Liver (tissue), 9 donors: ENCODE data around the gene MS4A8. TPM values are rescaled to one million over a fixed set of nuclear protein-coding genes. Genes with fewer than 3 reads are reported as not detected.
"Not testable (repeated sequence)": the region's sequence is repeated elsewhere in the genome, so short reads cannot be mapped to it uniquely, and the experiment has no call there.

Source experiments
- DNase-seq: peaks from one replicate; pipeline ENCODE4 v3.0.0-alpha.2; 2017; ENCODE audit warnings: low spot score
- H3K27ac ChIP-seq, 2 donors: one replicate each; pipeline ENCODE4 v1.7.0; 2013; ENCODE audit warnings: inconsistent platforms in 2 of 2, low read length in 2 of 2, control low read depth in 1 of 2, low read depth in 1 of 2, mild to moderate bottlenecking in 1 of 2
- H3K27me3 ChIP-seq, 4 donors: one replicate each; pipeline versions ENCODE4 v1.6.1 to v1.7.0; 2013; ENCODE audit warnings: low read length in 3 of 4, inconsistent platforms in 1 of 4, mild to moderate bottlenecking in 1 of 4, moderate library complexity in 1 of 4; ENCODE audit not compliant: control insufficient read depth in 4 of 4, insufficient read depth in 4 of 4
- H3K36me3 ChIP-seq, 4 donors: one replicate each; pipeline versions ENCODE4 v1.6.1 to v1.7.0; 2013; ENCODE audit warnings: low read length in 3 of 4, mild to moderate bottlenecking in 3 of 4, low read depth in 1 of 4, moderate library complexity in 1 of 4; ENCODE audit not compliant: control insufficient read depth in 4 of 4, insufficient read depth in 3 of 4
- H3K4me1 ChIP-seq, 4 donors: one replicate each; pipeline versions ENCODE4 v1.6.1 to v1.7.0; 2013; ENCODE audit warnings: low read length in 3 of 4, mild to moderate bottlenecking in 3 of 4, moderate library complexity in 1 of 4; ENCODE audit not compliant: control insufficient read depth in 4 of 4, insufficient read depth in 4 of 4
- H3K4me3 ChIP-seq, 3 donors: one replicate each; pipeline versions ENCODE4 v1.6.1 to v1.7.0; 2013; ENCODE audit warnings: low read length in 3 of 3, control low read depth in 1 of 3, low read depth in 1 of 3, mild to moderate bottlenecking in 1 of 3
- H3K9ac ChIP-seq, 2 donors: one replicate each; pipeline ENCODE4 v1.7.0; 2013; ENCODE audit warnings: low read length in 2 of 2, mild to moderate bottlenecking in 2 of 2, moderate library complexity in 2 of 2, control low read depth in 1 of 2, low read depth in 1 of 2
- H3K9me3 ChIP-seq, 4 donors: one replicate each; pipeline versions ENCODE4 v1.6.1 to v1.7.0; 2013; ENCODE audit warnings: low read length in 3 of 4; ENCODE audit not compliant: control insufficient read depth in 4 of 4
- ATF3 ChIP-seq: IDR thresholded peaks from 2 replicates; pipeline ENCODE4 v1.6.1; 2016; ENCODE audit warnings: antibody characterized with exemption
- EGR1 ChIP-seq, 2 donors: IDR thresholded peaks; 2 replicates each; pipeline ENCODE4 v1.6.1; 2016 to 2018; ENCODE audit warnings: antibody characterized with exemption in 2 of 2, low read depth in 2 of 2
- FOXA1 ChIP-seq: IDR thresholded peaks from 2 replicates; pipeline ENCODE4 v1.6.1; 2016; ENCODE audit warnings: antibody characterized with exemption
- FOXA2 ChIP-seq: IDR thresholded peaks from 2 replicates; pipeline ENCODE4 v1.6.1; 2016; ENCODE audit warnings: antibody characterized with exemption
- GABPA ChIP-seq, 2 donors: IDR thresholded peaks in 1 of 2; conservative IDR thresholded peaks in 1 of 2; 2 replicates each; pipeline ENCODE4 v1.6.1; 2016; ENCODE audit warnings: antibody characterized with exemption in 2 of 2, mild to moderate bottlenecking in 1 of 2, moderate library complexity in 1 of 2
- HNF4A ChIP-seq, 2 donors: conservative IDR thresholded peaks; 2 replicates each; pipeline ENCODE4 v1.6.1; 2016; ENCODE audit warnings: antibody characterized with exemption in 2 of 2, mild to moderate bottlenecking in 2 of 2
- HNF4G ChIP-seq: IDR thresholded peaks from 2 replicates; pipeline ENCODE4 v1.6.1; 2016; ENCODE audit warnings: antibody characterized with exemption
- JUND ChIP-seq, 2 donors: IDR thresholded peaks; 2 replicates each; pipeline ENCODE4 v1.6.1; 2016; ENCODE audit warnings: antibody characterized with exemption in 2 of 2
- MAX ChIP-seq: IDR thresholded peaks from 2 replicates; pipeline ENCODE4 v1.6.1; 2016; ENCODE audit warnings: antibody characterized with exemption
- NR2F2 ChIP-seq: IDR thresholded peaks from 2 replicates; pipeline ENCODE4 v1.6.1; 2016; ENCODE audit warnings: antibody characterized with exemption
- RAD21 ChIP-seq, 2 donors: IDR thresholded peaks; 2 replicates each; pipeline ENCODE4 v1.6.1; 2016; ENCODE audit warnings: antibody characterized with exemption in 2 of 2, mild to moderate bottlenecking in 2 of 2
- RXRA ChIP-seq, 2 donors: IDR thresholded peaks; 2 replicates each; pipeline ENCODE4 v1.6.1; 2017 to 2018; ENCODE audit warnings: antibody characterized with exemption in 2 of 2, mild to moderate bottlenecking in 1 of 2
- SP1 ChIP-seq: IDR thresholded peaks from 2 replicates; pipeline ENCODE4 v1.6.1; 2018; ENCODE audit warnings: antibody characterized with exemption, mild to moderate bottlenecking
- TAF1 ChIP-seq: conservative IDR thresholded peaks from 2 replicates; pipeline ENCODE4 v1.6.1; 2016; ENCODE audit warnings: antibody characterized with exemption, mild to moderate bottlenecking
- YY1 ChIP-seq: IDR thresholded peaks from 2 replicates; pipeline ENCODE4 v1.6.1; 2016; ENCODE audit warnings: antibody characterized with exemption, mild to moderate bottlenecking
- ZBTB33 ChIP-seq: IDR thresholded peaks from 2 replicates; pipeline ENCODE4 v1.6.1; 2016; ENCODE audit warnings: antibody characterized with exemption
- WGBS: extraction: QIAGEN DNeasy Blood & Tissue Kit; methylation state at CpG from one replicate; pipeline ENCODE4 v1.1.7; 2013; 5-methylcytosine and 5-hydroxymethylcytosine counted together
- polyA plus RNA-seq, 2 donors: library from polyadenylated mRNA; stranded (reverse) in 1 of 2; unstranded in 1 of 2; fragments of 200-250 nt in 1 of 2; fragments of >200 nt in 1 of 2; fragmentation: Nextera tagmentation in 1 of 2; extraction: Ambion mirVana in 1 of 2; gene quantifications; one replicate each; pipeline versions ENCODE4 v1.2.1 to v1.2.3, GENCODE V29; 2013 to 2015
- total RNA-seq, 2 donors: library from RNA; depleted of rRNA; stranded (reverse); fragments of >200 nt; gene quantifications; one replicate each; pipeline ENCODE4 v1.2.3, GENCODE V29; 2014
- TF ChIP-seq, protein P1 (sequence below): IDR thresholded peaks from 2 replicates; pipeline ENCODE4 v1.6.1; 2016; ENCODE audit warnings: antibody characterized with exemption, mild to moderate bottlenecking
- donor health status: healthy.
- donor health status: healthy.
- donor health status: healthy.
- donor health status: healthy.
- donor health status: healthy.

MS4A8 gene
- total and polyA plus RNA-seq, 4 donors, result 0.08 TPM; not detected in 3

- no peak overlapping the region for H3K4me3 ChIP-seq
- 70% methylated on average over 5 of the region's 5 CpGs for WGBS
- H3K27ac ChIP-seq, result no peak overlapping the region
- H3K36me3 ChIP-seq, result no peaks in the 10 kb centered on the region
- TF ChIP-seq YY1 (no peak), ZBTB33 (no peak), SP1 (no peak), NR2F2 (no peak), RXRA (IDR thresholded peaks at IDR 0.05) (no peak)
- no peak for DNase-seq
- peaks cover 0 to 4% (median 0%) of the 10 kb centered on the region in 4 donors for H3K27me3 ChIP-seq
- no peaks in the 10 kb centered on the region for H3K4me1 ChIP-seq
- H3K9ac ChIP-seq, result no peak overlapping the region
- H3K9me3 ChIP-seq, result no peaks in the 10 kb centered on the region
Measured at GRCh38 chr11:60706931-60707330, 7.5 kb downstream of the MS4A8 start.

- H3K27ac ChIP-seq, result no peak overlapping the region
- no peaks in the 10 kb centered on the region for H3K9me3 ChIP-seq
- no peaks in the 10 kb centered on the region for H3K36me3 ChIP-seq
- no peak overlapping the region for H3K4me3 ChIP-seq
- no peaks in the 10 kb centered on the region for H3K4me1 ChIP-seq
- 66% methylated on average over 4 of the region's 4 CpGs for WGBS
- H3K27me3 ChIP-seq, result peaks cover 0 to 4% (median 0%) of the 10 kb centered on the region in 4 donors
- DNase-seq, result no peak
- TF ChIP-seq TAF1, result no peak
- no peak for TF ChIP-seq EGR1 (IDR thresholded peaks at IDR 0.05; ENCODE audit: low read depth in 2 of 2)
- TF ChIP-seq RAD21 (IDR thresholded peaks at IDR 0.05), result no peak
- TF ChIP-seq SP1, result no peak
- TF ChIP-seq HNF4A (conservative IDR thresholded peaks at IDR 0.05), result no peak
- no peak for TF ChIP-seq JUND (IDR thresholded peaks at IDR 0.05)
- no peak for TF ChIP-seq FOXA1
- no peak overlapping the region for H3K9ac ChIP-seq
Measured at GRCh38 chr11:60710482-60710881, 11.1 kb downstream of the MS4A8 start.

GRCh38 chr11:60711276-60711675, 11.9 kb downstream of the MS4A8 start:
- H3K4me1 ChIP-seq, result no peaks in the 10 kb centered on the region
- TF ChIP-seq EGR1 (IDR thresholded peaks at IDR 0.05; ENCODE audit: low read depth in 2 of 2), result no peak
- no peak for TF ChIP-seq FOXA2
- no peak for TF ChIP-seq NR2F2
- TF ChIP-seq ATF3, result no peak
- TF ChIP-seq, protein P1, sequence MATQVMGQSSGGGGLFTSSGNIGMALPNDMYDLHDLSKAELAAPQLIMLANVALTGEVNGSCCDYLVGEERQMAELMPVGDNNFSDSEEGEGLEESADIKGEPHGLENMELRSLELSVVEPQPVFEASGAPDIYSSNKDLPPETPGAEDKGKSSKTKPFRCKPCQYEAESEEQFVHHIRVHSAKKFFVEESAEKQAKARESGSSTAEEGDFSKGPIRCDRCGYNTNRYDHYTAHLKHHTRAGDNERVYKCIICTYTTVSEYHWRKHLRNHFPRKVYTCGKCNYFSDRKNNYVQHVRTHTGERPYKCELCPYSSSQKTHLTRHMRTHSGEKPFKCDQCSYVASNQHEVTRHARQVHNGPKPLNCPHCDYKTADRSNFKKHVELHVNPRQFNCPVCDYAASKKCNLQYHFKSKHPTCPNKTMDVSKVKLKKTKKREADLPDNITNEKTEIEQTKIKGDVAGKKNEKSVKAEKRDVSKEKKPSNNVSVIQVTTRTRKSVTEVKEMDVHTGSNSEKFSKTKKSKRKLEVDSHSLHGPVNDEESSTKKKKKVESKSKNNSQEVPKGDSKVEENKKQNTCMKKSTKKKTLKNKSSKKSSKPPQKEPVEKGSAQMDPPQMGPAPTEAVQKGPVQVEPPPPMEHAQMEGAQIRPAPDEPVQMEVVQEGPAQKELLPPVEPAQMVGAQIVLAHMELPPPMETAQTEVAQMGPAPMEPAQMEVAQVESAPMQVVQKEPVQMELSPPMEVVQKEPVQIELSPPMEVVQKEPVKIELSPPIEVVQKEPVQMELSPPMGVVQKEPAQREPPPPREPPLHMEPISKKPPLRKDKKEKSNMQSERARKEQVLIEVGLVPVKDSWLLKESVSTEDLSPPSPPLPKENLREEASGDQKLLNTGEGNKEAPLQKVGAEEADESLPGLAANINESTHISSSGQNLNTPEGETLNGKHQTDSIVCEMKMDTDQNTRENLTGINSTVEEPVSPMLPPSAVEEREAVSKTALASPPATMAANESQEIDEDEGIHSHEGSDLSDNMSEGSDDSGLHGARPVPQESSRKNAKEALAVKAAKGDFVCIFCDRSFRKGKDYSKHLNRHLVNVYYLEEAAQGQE, result no peak
- TF ChIP-seq HNF4G, result no peak
- no peak for TF ChIP-seq YY1
- no peak for TF ChIP-seq MAX
- TF ChIP-seq GABPA (IDR thresholded peaks at IDR 0.05 in 1 of 2, conservative IDR thresholded peaks at IDR 0.05 in 1 of 2), result no peak
- TF ChIP-seq TAF1, result no peak
- H3K27me3 ChIP-seq, result peaks cover 0 to 4% (median 0%) of the 10 kb centered on the region in 4 donors
- no peak for DNase-seq
- H3K9me3 ChIP-seq, result no peaks in the 10 kb centered on the region
- WGBS, result 52% methylated on average over 4 of the region's 4 CpGs
- no peak overlapping the region for H3K9ac ChIP-seq
- no peak overlapping the region for H3K4me3 ChIP-seq
- H3K36me3 ChIP-seq, result no peaks in the 10 kb centered on the region
- H3K27ac ChIP-seq, result no peak overlapping the region

DNA sequence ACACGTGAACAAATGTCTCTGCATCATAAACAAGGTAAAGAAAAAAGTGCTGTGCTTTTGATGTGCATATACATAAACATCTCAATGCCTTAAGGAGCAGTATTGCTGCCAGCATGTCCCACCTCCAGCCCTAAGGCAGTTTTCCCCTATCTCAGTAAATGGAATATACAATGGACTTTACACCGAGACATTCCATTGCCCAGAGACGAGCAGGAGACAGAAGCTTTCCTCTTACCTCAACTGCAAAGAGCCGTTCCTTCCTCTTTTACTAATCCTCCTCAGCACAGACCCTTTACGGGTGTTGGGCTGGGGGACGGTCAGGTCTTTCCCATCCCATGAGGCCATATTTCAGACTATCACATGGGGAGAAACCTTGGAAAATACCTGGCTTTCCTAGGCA, 14.0 kb downstream of the MS4A8 start:
- not testable (repeated sequence) for H3K9ac ChIP-seq, DNase-seq, H3K27me3 ChIP-seq, H3K9me3 ChIP-seq, H3K36me3 ChIP-seq, H3K27ac ChIP-seq, H3K4me1 ChIP-seq, H3K4me3 ChIP-seq
- 72% methylated on average over 6 of the region's 6 CpGs for WGBS
